ENCODE measurements around the gene GSTA2. TPM values are rescaled to one million over a fixed set of nuclear protein-coding genes. Genes with fewer than 3 reads are reported as not detected.
"Not testable (repeated sequence)": the region's sequence is repeated elsewhere in the genome, so short reads cannot be mapped to it uniquely, and the experiment has no call there.

GSTA2 gene
- total RNA-seq, 1 donor from 2014 or later = not detected

- ChIA-PET CTCF (no interaction called here), POLR2A (no interaction called here)
- DNase-seq (no peak), ATAC-seq (ENCODE audit: low read depth) (no peak)
- no peaks in the 10 kb centered on the region for H3K36me3 Mint-ChIP-seq (ENCODE audit: low read depth)
- H3K27ac Mint-ChIP-seq = no peak overlapping the region
- intact Hi-C loops (cut with micrococcal nuclease) = no loop called here
- no peak overlapping the region for H3K4me3 Mint-ChIP-seq
- H3K9me3 Mint-ChIP-seq = no peaks in the 10 kb centered on the region
- TF ChIP-seq, protein P1, sequence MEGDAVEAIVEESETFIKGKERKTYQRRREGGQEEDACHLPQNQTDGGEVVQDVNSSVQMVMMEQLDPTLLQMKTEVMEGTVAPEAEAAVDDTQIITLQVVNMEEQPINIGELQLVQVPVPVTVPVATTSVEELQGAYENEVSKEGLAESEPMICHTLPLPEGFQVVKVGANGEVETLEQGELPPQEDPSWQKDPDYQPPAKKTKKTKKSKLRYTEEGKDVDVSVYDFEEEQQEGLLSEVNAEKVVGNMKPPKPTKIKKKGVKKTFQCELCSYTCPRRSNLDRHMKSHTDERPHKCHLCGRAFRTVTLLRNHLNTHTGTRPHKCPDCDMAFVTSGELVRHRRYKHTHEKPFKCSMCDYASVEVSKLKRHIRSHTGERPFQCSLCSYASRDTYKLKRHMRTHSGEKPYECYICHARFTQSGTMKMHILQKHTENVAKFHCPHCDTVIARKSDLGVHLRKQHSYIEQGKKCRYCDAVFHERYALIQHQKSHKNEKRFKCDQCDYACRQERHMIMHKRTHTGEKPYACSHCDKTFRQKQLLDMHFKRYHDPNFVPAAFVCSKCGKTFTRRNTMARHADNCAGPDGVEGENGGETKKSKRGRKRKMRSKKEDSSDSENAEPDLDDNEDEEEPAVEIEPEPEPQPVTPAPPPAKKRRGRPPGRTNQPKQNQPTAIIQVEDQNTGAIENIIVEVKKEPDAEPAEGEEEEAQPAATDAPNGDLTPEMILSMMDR (IDR thresholded peaks at IDR 0.05) = no peak
- H3K27me3 Mint-ChIP-seq = peaks cover 16% of the 10 kb centered on the region
- H3K4me1 Mint-ChIP-seq = no peaks in the 10 kb centered on the region
Observed at GRCh38 chr6:52712136-52712535, 51.1 kb downstream of the GSTA2 start.

DNA sequence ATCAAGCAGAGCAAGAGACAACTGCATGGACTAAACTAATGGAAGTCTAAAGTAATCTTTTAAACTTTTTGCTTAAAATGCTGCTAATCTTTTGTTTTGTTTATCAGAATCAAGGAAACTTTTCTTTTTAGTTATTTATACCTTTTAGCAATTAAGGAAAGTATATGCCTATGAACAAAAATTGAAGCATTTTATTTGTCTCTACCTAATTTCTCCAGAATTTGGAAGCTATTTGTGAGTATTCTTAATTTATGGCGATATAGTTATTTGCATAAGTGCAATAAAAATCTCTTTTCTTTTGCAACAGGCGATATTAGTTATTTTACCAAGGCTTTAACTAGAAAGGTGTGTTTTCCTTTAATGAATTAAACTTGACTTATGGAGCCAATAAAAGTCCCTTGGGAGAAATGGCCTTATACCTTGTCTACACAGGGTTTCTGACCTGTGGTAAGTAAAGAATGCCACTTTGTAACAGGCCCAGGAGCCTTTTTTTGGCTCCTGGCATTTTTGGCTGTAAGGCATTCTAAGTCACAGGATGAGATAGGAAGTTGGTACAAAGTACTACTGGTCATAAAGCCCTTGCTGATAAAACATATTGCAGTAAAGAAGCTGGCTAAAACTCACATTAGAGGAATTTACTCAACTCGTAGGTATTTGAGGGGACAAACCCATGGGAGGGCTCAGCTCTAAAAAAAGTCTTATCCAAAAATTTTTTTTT lies 55.2 kb downstream of the GSTA2 start:
- intact Hi-C loops (cut with micrococcal nuclease) = no loop called here
- Mint-ChIP-seq H3K9me3 (peaks cover 2% of the 10 kb centered on the region), H3K4me1 (no peaks in the 10 kb centered on the region), H3K4me3 (no peak overlapping the region), H3K36me3 (ENCODE audit: low read depth) (no peaks in the 10 kb centered on the region), H3K27ac (no peak overlapping the region), H3K27me3 (peaks cover 4% of the 10 kb centered on the region)
- TF ChIP-seq, protein P1 (IDR thresholded peaks at IDR 0.05) = no peak
- POLR2A ChIA-PET = no interaction called here
- ATAC-seq (ENCODE audit: low read depth) (no peak), DNase-seq (no peak)
- CTCF ChIA-PET = interaction anchor here (1.5 kb wide), 1 partner anchor 56 kb away, joined by 3 read pairs; no protein-coding TSS in a partner anchor

DNA sequence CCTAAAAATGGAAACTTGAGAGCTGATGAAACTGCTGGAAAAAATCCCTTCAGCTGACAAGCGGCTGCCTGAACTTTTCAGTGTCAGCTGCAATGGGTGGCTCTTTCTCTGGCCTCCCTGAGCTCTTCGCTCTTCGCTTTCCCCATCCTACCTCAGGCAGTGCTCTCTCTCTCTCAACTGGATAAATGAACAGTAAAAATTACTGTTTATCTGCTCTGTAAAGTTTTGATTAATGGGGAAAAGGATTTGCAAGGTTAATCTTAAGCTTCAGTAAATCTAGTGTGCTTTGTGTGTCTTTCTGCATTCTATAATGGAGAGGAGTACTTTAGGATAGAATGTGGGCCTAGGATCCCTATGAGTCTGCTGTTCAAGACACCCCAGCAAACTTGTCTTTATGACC lies 57.3 kb downstream of the GSTA2 start:
- ChIA-PET CTCF (no interaction called here), POLR2A (no interaction called here)
- H3K27me3 Mint-ChIP-seq = peaks cover 7% of the 10 kb centered on the region
- TF ChIP-seq, protein P1 (IDR thresholded peaks at IDR 0.05) = no peak
- peaks cover 2% of the 10 kb centered on the region for H3K9me3 Mint-ChIP-seq
- no peaks in the 10 kb centered on the region for H3K36me3 Mint-ChIP-seq (ENCODE audit: low read depth)
- H3K27ac Mint-ChIP-seq = no peak overlapping the region
- H3K4me3 Mint-ChIP-seq = no peak overlapping the region
- no peaks in the 10 kb centered on the region for H3K4me1 Mint-ChIP-seq
- DNase-seq = no peak
- intact Hi-C loops (cut with micrococcal nuclease) = no loop called here
- no peak for ATAC-seq (ENCODE audit: low read depth)

- DNase-seq; ATAC-seq (ENCODE audit: low read depth); H3K4me3 Mint-ChIP-seq; H3K27ac Mint-ChIP-seq; intact Hi-C loops (cut with micrococcal nuclease); H3K36me3 Mint-ChIP-seq (ENCODE audit: low read depth); H3K9me3 Mint-ChIP-seq; POLR2A ChIA-PET; H3K4me1 Mint-ChIP-seq; CTCF ChIA-PET: not testable (repeated sequence)
- peaks cover 11% of the 10 kb centered on the region for H3K27me3 Mint-ChIP-seq
Observed at GRCh38 chr6:52704781-52705502, 58.3 kb downstream of the GSTA2 start.

DNA sequence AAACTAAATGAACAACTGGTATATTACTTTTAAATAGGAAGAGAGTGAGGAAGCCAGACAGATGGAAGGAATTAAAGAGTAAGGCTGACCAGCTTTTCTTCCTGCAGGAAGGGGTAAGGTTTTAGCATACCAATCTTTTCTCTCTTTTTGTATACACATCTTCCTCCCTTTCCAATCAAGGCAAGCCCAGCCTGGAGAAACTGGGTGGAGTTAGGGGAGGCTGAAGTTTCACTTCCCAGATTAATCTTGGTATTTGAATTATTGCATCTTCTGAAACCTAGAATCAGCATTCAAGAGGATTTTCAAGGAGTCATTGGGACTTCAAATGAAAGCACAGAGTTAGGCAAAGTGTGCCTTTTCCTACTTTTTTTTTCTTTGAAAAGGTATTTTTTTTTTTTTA lies 59.2 kb downstream of the GSTA2 start:
- ChIA-PET CTCF (no interaction called here), POLR2A (no interaction called here)
- peaks cover 2% of the 10 kb centered on the region for H3K9me3 Mint-ChIP-seq
- TF ChIP-seq, protein P1 (IDR thresholded peaks at IDR 0.05) = no peak
- no peaks in the 10 kb centered on the region for H3K36me3 Mint-ChIP-seq (ENCODE audit: low read depth)
- H3K4me1 Mint-ChIP-seq = no peaks in the 10 kb centered on the region
- DNase-seq (no peak), ATAC-seq (ENCODE audit: low read depth) (no peak)
- peaks cover 11% of the 10 kb centered on the region for H3K27me3 Mint-ChIP-seq
- no peak overlapping the region for H3K4me3 Mint-ChIP-seq
- no peak overlapping the region for H3K27ac Mint-ChIP-seq
- intact Hi-C loops (cut with micrococcal nuclease) = no loop called here

Other genes starting within 250 kb of the GSTA2 start
- 9.1 and 9.9 TPM in 2 replicates for gene TRAM2, start 186.4 kb downstream of the GSTA2 start, total RNA-seq
- gene TMEM14A, start 92.4 kb downstream of the GSTA2 start, total RNA-seq = 6.6 and 7.7 TPM in 2 replicates
- not detected in 2 replicates for gene GSTA1, start 40.3 kb upstream of the GSTA2 start, total RNA-seq
- not detected in 2 replicates for gene GSTA5, start 77.3 kb upstream of the GSTA2 start, total RNA-seq
- gene GSTA3, start 146.2 kb upstream of the GSTA2 start, total RNA-seq = not detected in 2 replicates
- gene GSTA4, start 231.8 kb upstream of the GSTA2 start, total RNA-seq = 3.3 and 4.4 TPM in 2 replicates